ENCODE measurements around the gene C1orf35. TPM values are rescaled to one million over a fixed set of nuclear protein-coding genes. Genes with fewer than 3 reads are reported as not detected.

C1orf35 gene
- total RNA-seq, 3 donors from 2014 or later: 10.6 to 15.7 (median 13.9) TPM

DNA sequence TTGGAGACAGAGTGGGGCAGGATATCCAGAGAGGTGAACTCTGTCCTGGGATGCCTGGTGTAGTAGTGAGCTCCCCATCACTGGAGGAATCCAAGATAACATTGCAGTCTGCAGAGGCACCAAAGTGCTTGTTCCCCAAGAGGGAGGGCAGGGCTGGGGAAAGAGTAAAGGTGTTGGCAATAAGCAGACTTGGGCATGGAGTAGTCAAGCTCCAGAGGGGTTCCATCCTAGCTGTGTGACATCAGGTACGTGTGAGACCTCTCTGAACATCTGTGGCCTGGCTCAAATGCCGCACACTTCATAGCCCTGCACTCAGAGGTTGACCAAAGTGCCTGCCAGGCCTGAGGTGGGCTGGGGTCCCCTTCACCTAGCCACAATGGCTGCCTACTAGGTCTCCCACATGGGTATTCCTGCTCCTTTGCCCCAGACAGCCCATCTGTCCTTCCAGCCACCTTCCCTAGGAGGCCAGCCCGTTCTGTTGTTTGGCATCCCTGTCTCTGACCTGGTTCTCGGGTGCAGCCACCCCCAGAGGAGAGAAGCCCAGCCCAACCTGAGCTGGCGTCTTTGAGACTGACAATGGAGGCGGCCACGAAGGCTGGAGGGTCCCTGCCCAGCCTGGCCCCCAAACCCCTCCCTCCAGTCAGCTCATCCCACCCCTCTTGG lies 23.4 kb downstream of the C1orf35 start:
- ATAC-seq (no peak), DNase-seq (peak in 2 of 3 donors; percentile 31 to 46)
- intact Hi-C loops (cut with DNase I, micrococcal nuclease): no loop called here
- Histone ChIP-seq H3K9me3 (no peaks in the 10 kb centered on the region), H3K4me1 (ENCODE audit: low read depth) (peaks cover 14% of the 10 kb centered on the region), H3K4me3 (no peak overlapping the region), H3K36me3 (ENCODE audit: low read depth) (no peaks in the 10 kb centered on the region)
- TF ChIP-seq, protein P1, sequence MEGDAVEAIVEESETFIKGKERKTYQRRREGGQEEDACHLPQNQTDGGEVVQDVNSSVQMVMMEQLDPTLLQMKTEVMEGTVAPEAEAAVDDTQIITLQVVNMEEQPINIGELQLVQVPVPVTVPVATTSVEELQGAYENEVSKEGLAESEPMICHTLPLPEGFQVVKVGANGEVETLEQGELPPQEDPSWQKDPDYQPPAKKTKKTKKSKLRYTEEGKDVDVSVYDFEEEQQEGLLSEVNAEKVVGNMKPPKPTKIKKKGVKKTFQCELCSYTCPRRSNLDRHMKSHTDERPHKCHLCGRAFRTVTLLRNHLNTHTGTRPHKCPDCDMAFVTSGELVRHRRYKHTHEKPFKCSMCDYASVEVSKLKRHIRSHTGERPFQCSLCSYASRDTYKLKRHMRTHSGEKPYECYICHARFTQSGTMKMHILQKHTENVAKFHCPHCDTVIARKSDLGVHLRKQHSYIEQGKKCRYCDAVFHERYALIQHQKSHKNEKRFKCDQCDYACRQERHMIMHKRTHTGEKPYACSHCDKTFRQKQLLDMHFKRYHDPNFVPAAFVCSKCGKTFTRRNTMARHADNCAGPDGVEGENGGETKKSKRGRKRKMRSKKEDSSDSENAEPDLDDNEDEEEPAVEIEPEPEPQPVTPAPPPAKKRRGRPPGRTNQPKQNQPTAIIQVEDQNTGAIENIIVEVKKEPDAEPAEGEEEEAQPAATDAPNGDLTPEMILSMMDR (IDR thresholded peaks at IDR 0.05): no peak

DNA sequence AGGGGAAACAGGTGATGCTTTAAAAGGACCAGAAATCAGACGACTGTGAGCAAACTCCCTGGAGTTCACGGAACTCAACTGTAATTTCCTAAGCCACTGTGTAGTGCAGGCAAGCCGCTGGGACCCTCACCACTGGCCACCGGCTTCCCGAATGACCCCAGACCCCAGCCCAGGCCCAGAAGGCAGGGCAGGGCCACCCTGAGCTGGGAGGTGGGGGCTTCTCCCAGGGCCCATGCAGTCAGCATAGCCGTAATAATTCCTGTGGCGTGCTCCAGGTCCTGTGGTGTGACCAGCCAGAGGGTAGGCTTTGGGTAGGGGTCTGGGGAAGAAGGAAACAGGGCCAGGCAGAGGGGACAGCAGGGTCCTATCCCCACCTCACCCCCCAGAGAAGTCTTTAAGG lies 24.1 kb downstream of the C1orf35 start:
- ATAC-seq: no peak
- intact Hi-C loops (cut with DNase I, micrococcal nuclease): no loop called here
- Histone ChIP-seq H3K36me3 (ENCODE audit: low read depth) (no peaks in the 10 kb centered on the region), H3K9me3 (no peaks in the 10 kb centered on the region), H3K4me3 (no peak overlapping the region), H3K4me1 (ENCODE audit: low read depth) (peaks cover 7% of the 10 kb centered on the region)
- TF ChIP-seq, protein P1 (IDR thresholded peaks at IDR 0.05): no peak
- no peak for DNase-seq

DNA sequence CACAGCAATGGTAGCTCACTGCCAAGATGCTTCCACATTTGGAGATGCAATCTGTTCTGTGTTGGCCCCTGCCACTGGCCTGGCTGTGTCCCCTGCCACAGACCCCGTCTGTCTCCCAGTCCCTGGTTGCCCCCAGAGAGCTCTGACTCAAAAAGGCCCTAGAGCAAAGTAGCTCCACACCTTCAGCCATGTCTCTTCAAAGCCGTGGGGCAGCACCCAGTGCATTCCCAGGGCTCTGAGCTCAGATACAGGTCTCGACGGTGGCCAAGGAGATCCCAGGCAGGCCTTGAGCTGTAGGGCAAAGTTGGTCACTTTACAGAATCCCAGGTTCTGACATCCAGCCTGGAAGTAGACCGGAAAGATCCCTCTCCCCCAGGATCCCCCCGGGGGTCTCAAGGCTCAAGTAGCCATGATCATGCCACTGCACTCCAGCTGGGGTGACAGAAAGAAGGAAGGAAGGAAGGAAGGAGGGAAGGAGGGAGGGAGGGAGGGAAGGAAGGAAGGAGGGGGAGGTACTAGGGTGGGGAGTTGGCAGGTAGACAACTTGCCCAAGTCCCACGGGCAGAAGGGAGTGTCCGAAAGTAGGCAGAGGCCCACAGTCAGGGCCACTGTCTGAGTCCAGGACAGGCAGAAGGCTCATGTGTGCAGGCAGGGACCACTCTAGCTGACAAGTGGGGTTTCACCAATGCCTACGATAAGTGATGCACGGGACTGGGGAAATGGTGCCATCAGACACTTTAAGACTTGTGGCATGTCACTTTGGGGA lies 25.4 kb downstream of the C1orf35 start:
- Histone ChIP-seq H3K4me3 (no peak overlapping the region), H3K4me1 (ENCODE audit: low read depth) (peaks cover 6% of the 10 kb centered on the region), H3K36me3 (ENCODE audit: low read depth) (no peaks in the 10 kb centered on the region), H3K9me3 (no peaks in the 10 kb centered on the region)
- intact Hi-C loops (cut with DNase I, micrococcal nuclease): no loop called here
- TF ChIP-seq, protein P1 (IDR thresholded peaks at IDR 0.05): no peak
- DNase-seq: no peak
- ATAC-seq: no peak

DNA sequence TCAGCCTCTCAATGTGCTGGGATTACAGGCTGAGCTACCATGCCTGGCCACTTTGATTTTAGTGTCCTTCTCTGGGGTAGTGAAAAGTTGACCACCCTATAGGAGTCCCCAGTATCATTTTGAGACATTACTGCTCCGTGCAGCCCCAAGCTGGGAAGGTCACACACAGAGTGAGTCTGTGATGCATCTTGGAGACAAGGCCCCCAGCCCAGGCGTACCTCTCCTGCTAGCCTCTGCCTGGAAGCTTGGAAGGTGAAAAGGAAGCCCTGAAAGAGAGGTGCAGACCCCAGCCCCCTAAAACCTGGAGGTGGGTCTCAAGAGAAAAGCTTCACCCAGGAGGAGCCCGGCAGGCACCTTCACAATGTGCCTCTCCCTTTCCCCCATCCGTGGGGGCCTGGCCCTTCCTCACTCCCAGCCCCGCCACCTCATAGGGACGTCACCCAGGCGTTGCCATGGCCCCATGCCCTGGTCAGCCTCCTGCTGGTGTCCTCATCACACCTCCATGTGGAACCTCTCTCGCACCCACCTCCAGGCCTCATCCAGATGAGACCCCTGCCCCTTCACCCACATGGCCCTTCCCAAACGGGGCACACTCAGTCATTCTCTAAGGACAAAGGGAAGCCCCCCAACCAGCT lies 26.2 kb downstream of the C1orf35 start:
- Histone ChIP-seq H3K4me1 (ENCODE audit: low read depth) (peaks cover 6% of the 10 kb centered on the region), H3K4me3 (no peak overlapping the region), H3K36me3 (ENCODE audit: low read depth) (no peaks in the 10 kb centered on the region), H3K9me3 (no peaks in the 10 kb centered on the region)
- no peak for DNase-seq
- intact Hi-C loops (cut with DNase I, micrococcal nuclease): no loop called here
- ATAC-seq: no peak
- TF ChIP-seq, protein P1 (IDR thresholded peaks at IDR 0.05): no peak

DNA sequence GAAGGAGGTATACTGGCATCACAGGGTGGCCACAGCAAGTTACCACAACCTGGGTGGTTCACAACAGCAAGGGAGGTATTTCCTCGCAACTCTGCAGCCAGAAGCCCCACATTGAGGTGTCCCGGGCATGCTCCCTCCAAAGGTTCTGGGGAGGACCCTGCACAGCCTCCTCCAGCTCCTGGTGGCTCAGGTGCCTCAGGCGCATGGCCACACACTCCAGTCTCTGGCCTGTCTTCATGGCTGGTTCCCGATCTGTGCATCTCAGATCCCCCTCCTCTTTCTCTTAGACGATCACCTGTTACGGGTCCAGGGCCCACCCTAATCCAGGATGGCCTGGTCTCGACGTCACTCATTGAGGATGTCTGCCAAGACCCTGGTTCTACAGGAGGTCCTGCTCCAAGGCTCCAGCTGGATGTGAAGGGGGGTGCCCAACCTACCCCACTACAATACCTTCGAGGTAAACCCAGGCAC lies 27.3 kb downstream of the C1orf35 start:
- no peaks in the 10 kb centered on the region for H3K9me3 ChIP-seq
- TF ChIP-seq, protein P1 (IDR thresholded peaks at IDR 0.05): no peak
- no peak for ATAC-seq
- intact Hi-C loops (cut with DNase I, micrococcal nuclease): no loop called here
- no peaks in the 10 kb centered on the region for H3K4me1 ChIP-seq (ENCODE audit: low read depth)
- no peak overlapping the region for H3K4me3 ChIP-seq
- no peaks in the 10 kb centered on the region for H3K36me3 ChIP-seq (ENCODE audit: low read depth)
- no peak for DNase-seq
